ENCODE measurements around the gene RFXANK.

Gene RFXANK

DNA sequence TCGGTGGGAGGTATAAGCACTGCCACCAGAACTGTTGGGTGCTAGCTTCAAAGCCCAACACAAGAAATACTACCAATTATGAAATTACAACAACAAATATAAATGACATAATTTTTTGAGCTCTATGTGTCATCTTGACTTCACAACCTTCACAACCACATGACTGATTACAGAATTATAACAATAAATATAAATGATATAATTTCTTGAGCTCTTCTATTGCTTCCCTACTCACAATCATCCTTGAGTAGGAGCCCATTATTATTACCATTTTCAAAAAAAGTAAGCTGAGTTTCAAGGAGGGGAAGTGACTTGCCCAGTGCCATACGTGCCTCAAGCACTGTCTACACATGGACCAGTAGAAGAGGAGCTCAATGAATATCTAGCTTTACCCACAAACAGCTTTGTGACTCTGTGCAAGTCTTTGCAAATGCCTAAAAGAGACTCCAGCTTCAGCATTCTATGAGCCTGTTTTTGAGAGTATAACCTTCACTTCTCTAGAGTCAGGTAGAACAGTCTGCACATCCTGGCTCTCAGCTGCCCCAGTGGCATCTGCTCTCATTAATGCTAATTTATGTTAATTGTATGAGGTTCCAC is 42.3 kb downstream of the RFXANK start:
- DNase-seq: no peak

DNA sequence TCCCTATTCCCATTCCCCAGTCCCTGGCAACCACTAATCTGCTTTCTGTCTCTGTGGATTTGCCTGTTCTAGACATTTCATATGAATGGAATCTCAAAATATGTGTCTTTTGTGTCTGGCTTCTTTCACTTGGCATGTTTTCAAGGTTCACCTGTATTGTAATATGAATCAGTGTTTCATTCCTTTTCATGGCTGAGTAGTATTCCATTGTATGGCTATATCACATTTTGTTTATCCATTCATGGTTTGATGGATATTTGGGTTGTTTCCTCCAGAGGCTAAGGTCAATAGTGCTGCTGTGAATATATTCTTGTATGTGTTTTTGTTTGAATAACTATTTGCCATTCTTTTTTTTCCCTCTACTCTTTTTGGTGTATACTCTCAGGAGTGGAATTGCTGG is 44.1 kb downstream of the RFXANK start:
- DNase-seq: no peak

DNA sequence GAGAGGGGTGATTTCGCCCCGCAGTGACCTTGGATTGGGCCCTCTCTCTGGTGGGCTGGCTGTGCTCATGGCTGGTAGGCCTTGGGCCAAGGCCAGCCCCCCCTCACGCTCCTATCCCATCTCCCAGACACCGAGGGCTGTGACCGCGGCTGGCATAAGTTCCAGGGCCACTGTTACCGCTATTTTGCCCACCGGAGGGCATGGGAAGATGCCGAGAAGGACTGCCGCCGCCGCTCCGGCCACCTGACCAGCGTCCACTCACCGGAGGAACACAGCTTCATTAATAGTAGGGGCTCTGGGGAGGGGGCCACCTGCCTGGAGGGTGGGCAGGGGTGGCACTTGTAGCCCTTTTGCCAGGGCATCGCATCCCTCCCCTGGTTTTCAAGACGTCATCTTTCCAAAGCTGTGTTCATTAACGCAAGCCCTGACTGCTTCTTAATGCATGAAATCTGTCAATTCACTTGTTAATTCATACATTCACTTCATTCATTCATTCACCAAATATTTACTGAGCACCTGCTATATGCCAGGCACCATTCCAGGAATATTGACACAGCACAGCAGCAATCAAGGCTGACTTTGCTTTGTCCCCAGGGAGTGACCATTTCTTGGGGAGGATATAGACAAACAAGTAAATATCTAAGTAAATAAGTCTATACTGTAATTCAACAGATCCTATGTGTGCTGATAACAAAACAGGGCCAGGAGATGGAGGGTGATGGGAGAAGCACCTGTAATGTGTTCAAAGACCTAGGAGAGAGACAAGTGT is 46.3 kb downstream of the RFXANK start:
- no peak for DNase-seq

DNA sequence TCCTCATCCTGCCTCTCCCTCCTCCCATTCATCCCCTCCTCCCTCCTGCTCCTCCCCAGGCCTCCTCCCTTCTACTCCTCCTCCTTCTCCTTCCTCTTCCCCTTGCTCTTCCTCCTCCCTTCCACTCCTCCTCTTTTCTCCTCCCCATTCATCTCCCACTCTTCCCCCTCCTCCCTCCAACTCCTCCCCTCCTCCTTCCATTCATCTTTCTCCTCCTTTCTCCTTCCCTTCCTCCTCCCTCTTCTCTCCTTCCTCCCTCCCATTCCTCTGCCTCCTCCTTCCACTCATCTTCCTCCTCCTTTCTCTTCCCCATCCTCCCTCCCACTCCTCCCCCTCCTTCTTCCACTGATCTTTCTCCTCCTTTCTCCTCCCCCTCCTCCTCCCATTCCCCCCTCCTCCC is 47.6 kb downstream of the RFXANK start:
- no peak for DNase-seq

DNA sequence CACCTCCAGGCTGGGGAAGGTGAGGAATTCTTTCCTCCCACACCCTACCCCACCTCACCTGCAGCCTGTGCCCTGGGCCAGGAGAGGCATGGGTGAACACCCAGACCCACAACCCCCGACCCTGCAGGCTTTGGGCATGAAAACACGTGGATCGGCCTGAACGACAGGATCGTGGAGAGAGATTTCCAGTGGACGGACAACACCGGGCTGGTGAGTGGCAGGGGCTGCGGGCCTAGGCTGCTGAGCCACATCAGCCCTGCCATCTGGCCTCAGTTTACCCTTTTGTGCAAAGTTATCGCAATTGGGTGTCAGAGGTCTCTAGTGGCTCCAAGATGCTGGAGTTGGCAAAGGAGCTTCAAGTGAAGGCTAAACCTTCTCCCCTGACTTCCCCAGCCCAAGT is 48.4 kb downstream of the RFXANK start:
- DNase-seq: no peak

DNA sequence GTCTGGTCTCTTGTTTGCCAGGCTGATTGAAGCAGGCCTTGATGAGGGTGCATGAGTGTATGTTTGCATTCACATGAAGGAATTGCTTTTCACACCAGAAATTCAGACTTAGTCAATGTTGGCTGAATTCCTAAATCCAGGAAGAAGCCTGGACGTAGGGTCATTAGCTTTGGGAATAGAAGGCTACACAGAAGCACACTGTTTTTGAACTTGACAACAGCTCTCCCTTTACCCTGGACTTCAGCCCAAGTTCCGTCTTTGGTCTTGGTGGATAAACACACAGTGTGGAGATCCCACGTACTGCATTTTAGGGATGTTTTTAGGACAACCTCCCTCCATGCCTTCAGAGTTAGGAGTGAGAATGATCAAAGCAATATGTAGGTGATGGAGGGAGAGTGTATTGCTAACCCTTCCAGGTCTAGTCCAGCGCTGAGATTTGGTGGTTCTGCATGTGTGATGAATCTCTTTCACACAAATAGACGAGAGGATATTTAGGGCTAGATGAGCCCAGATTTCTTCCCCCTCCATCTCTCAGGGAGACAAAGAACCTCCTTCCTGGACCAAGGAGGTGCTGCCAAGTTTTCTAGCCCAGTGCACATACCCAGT is 58.2 kb downstream of the RFXANK start:
- DNase-seq: no peak
